PC-3 (cell line): ENCODE results near the gene SLC26A11. TPM values are rescaled to one million over a fixed set of nuclear protein-coding genes. Genes with fewer than 3 reads are reported as not detected.

Experiments used
- ATAC-seq: fragments of 200-7000 bp; cut with Tn5 transposase; 2 replicates; pipeline ENCODE4 v1.9.1; 2020; ENCODE audit warnings: mild to moderate bottlenecking, moderate library complexity
- BruUV-seq: library from RNA; stranded (reverse); fragments of 400-500 nt; replicated peaks from 2 replicates; lab custom pipeline; 2021; lab: Mats Ljungman, UMichigan
- CTCF ChIA-PET: fragments of 300-600 bp; sonication (Branson Sonifier 250); formaldehyde crosslinking; loops from one replicate; lab custom pipeline; 2022; ENCODE audit warnings: antibody characterized with exemption; lab: Charles Lee
- POLR2A ChIA-PET: fragments of 300-600 bp; sonication (Branson Sonifier 250); formaldehyde crosslinking; loops from one replicate; lab custom pipeline; 2022; ENCODE audit warnings: antibody characterized with exemption; ENCODE audit not compliant: unreplicated experiment; lab: Charles Lee
- DNase-seq: peaks from one replicate; pipeline ENCODE4 v3.0.0-alpha.2; 2015
- H2AFZ ChIP-seq: fragments of 300-600 bp; sonication (generic); 2 replicates; pipeline ENCODE4 v1.6.0; 2016; ENCODE audit warnings: antibody characterized with exemption, low read length
- H3F3A ChIP-seq: fragments of 300-600 bp; sonication (generic); one replicate; pipeline ENCODE4 v1.6.0; 2017; ENCODE audit warnings: antibody characterized with exemption, low read length, control low read depth, mild to moderate bottlenecking; ENCODE audit not compliant: unreplicated experiment
- H3K27ac ChIP-seq: fragments of 300-600 bp; sonication (generic); 2 replicates; pipeline ENCODE4 v1.5.1; 2016; ENCODE audit warnings: mild to moderate bottlenecking, low read length
- H3K27me3 ChIP-seq: fragments of 300-600 bp; sonication (generic); 2 replicates; pipeline ENCODE4 v1.6.1; 2016; ENCODE audit warnings: low read length, mixed read lengths
- H3K36me3 ChIP-seq: fragments of 300-600 bp; sonication (generic); 2 replicates; pipeline ENCODE4 v1.6.1; 2016; ENCODE audit warnings: low read depth, mixed run types, low read length, mixed read lengths
- H3K4me1 ChIP-seq: fragments of 300-600 bp; sonication (generic); 2 replicates; pipeline ENCODE4 v1.5.1; 2016; ENCODE audit warnings: low read length; ENCODE audit not compliant: insufficient read depth
- H3K4me2 ChIP-seq: fragments of 300-600 bp; sonication (generic); 2 replicates; pipeline ENCODE4 v1.6.0; 2016; ENCODE audit warnings: low read length
- H3K4me3 ChIP-seq: fragments of 300-600 bp; sonication (generic); 2 replicates; pipeline ENCODE4 v1.5.1; 2016; ENCODE audit warnings: mild to moderate bottlenecking, low read length, mixed read lengths
- H3K79me2 ChIP-seq: fragments of 300-600 bp; sonication (generic); 2 replicates; pipeline ENCODE4 v1.6.1; 2017; ENCODE audit warnings: low read length, mixed read lengths
- H3K9ac ChIP-seq: fragments of 300-600 bp; sonication (generic); 2 replicates; pipeline ENCODE4 v1.6.0; 2016; ENCODE audit warnings: mild to moderate bottlenecking, low read length
- H3K9me2 ChIP-seq: fragments of 300-600 bp; sonication (generic); replicated peaks from 2 replicates; pipeline ENCODE4 v1.6.1; 2016; ENCODE audit warnings: mixed run types, low read length, mixed read lengths
- H3K9me3 ChIP-seq: fragments of 300-600 bp; sonication (generic); 2 replicates; pipeline ENCODE4 v1.6.1; 2016; ENCODE audit warnings: low read length, mixed read lengths
- H4K20me1 ChIP-seq: fragments of 300-600 bp; sonication (generic); 2 replicates; pipeline ENCODE4 v1.6.1; 2016; ENCODE audit warnings: low read length, mixed read lengths
- EZH2 ChIP-seq: fragments of 300-600 bp; sonication (generic); IDR thresholded peaks from one replicate; pipeline ENCODE4 v1.6.1; 2017; ENCODE audit warnings: antibody characterized with exemption, mild to moderate bottlenecking, low read length; ENCODE audit not compliant: unreplicated experiment
- EZH2phosphoT487 ChIP-seq: fragments of 300-600 bp; sonication (generic); IDR thresholded peaks from 2 replicates; pipeline ENCODE4 v1.6.1; 2018; ENCODE audit warnings: mild to moderate bottlenecking, antibody characterized with exemption, low read length, borderline replicate concordance
- intact Hi-C: fragments of 100-400 bp; cut with micrococcal nuclease; formaldehyde crosslinking; loops from 2 replicates; pipeline ENCODE4 v1.9.0; 2023
- total RNA-seq: library from RNA; depleted of rRNA; stranded (reverse); fragments of >200 nt; gene quantifications from 2 replicates; pipeline ENCODE4 v1.2.3, GENCODE V29; 2014
- TF ChIP-seq, protein P1 (sequence below): fragments of 300-600 bp; sonication (generic); conservative IDR thresholded peaks from 2 replicates; pipeline ENCODE4 v1.5.1; 2017; ENCODE audit warnings: antibody characterized with exemption, low read depth, mild to moderate bottlenecking, low read length

SLC26A11 gene
- total RNA-seq, 1 experiment from 2014 or later: 18.4 TPM

DNA sequence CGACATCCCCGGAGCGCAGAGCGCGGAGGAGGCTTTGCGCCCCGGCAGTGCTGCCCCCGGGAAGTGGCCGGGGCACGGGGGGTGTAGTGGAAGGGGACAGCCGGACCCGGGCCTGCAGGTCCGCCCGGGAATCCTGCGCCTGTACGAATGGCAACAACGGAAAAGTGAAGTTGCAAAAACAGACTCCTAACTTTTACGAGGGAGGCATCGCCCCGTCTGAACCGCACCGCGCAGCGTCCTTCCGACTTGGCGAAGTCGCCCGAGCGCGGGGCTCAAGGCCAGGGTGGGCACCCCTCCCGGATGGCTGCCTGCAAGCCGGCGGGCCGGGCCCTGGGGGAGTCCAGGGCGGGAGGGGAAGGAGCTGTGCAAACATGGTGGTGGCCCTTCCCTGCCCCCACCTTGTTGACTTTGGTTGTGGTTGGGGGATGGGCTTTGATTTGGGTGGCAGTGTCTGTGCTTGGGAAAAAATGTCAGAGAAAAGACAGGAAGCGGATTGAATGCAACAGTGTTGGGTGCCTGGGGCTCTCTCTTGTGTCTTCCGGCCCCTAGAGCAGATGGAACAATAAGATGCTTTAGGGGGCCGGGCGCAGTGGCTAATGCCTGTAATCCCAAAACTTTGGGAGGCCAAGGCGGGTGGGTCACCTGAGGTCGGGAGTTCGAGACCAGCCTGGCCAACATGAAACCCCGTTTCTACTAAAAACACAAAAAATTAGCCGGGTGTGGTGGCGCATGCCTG is 41.1 kb downstream of the SLC26A11 start:
- peaks cover 25% of the 10 kb centered on the region for H3K4me1 ChIP-seq
- H3K27ac ChIP-seq: peak overlapping the region; percentile 96
- H3K27me3 ChIP-seq: no peaks in the 10 kb centered on the region
- no peaks in the 10 kb centered on the region for H3K9me2 ChIP-seq
- H3K36me3 ChIP-seq: peaks cover 7% of the 10 kb centered on the region; the same call in 1 of the 2 replicates
- no peaks in the 10 kb centered on the region for H4K20me1 ChIP-seq
- H3K9me3 ChIP-seq: no peaks in the 10 kb centered on the region
- peak overlapping the region; percentile 89 for H3K4me3 ChIP-seq
- peak overlapping the region; percentile 100 for H3K4me2 ChIP-seq
- BruUV-seq: TSS peak; percentile 52
- ChIA-PET POLR2A (no interaction called here), CTCF (interaction anchor here (0.6 kb wide), 1 partner anchor 160 kb away, joined by 3 read pairs; the partner anchor contains the start of gene GAA)
- peak; percentile 42 for ATAC-seq
- peak overlapping the region; percentile 100 for H3K9ac ChIP-seq
- peak; percentile 81 for DNase-seq
- peak overlapping the region; percentile 79 for H2AFZ ChIP-seq
- TF ChIP-seq, protein P1, sequence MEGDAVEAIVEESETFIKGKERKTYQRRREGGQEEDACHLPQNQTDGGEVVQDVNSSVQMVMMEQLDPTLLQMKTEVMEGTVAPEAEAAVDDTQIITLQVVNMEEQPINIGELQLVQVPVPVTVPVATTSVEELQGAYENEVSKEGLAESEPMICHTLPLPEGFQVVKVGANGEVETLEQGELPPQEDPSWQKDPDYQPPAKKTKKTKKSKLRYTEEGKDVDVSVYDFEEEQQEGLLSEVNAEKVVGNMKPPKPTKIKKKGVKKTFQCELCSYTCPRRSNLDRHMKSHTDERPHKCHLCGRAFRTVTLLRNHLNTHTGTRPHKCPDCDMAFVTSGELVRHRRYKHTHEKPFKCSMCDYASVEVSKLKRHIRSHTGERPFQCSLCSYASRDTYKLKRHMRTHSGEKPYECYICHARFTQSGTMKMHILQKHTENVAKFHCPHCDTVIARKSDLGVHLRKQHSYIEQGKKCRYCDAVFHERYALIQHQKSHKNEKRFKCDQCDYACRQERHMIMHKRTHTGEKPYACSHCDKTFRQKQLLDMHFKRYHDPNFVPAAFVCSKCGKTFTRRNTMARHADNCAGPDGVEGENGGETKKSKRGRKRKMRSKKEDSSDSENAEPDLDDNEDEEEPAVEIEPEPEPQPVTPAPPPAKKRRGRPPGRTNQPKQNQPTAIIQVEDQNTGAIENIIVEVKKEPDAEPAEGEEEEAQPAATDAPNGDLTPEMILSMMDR: no peak
- TF ChIP-seq EZH2 (no peak), EZH2phosphoT487 (no peak)
- intact Hi-C loops: no loop called here
- H3F3A ChIP-seq: peaks cover 4% of the 10 kb centered on the region
- H3K79me2 ChIP-seq: peaks cover 26% of the 10 kb centered on the region

DNA sequence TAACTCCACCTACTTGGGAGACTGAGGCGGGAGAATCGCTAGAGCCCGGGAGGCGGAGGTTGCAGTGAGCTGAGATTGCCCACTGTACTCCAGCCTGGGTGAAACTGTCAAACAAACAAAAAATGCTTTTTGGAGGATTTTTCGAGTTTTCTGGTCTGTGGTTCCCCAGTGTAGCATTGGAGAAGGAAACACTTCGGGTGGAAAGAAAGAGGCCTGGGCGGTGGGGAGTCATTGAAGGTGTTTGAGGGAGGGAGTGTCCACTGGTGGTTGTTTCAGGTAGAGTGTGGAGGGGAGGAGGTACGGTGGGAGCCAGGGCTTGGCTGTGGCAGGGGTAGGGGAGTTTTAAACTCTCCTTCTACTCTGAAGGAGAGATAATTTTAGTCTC is 41.7 kb downstream of the SLC26A11 start:
- peaks cover 25% of the 10 kb centered on the region for H3K4me1 ChIP-seq
- no peaks in the 10 kb centered on the region for H3K9me2 ChIP-seq
- no TSS peak for BruUV-seq
- H3K36me3 ChIP-seq: peaks cover 7% of the 10 kb centered on the region; the same call in 1 of the 2 replicates
- H3K4me3 ChIP-seq: peak overlapping the region; percentile 89
- ATAC-seq (no peak), DNase-seq (no peak)
- H3K9me3 ChIP-seq: no peaks in the 10 kb centered on the region
- intact Hi-C loops: no loop called here
- ChIA-PET CTCF (no interaction called here), POLR2A (no interaction called here)
- no peaks in the 10 kb centered on the region for H3K27me3 ChIP-seq
- H2AFZ ChIP-seq: peak overlapping the region; percentile 79; the same call in 1 of the 2 replicates
- H4K20me1 ChIP-seq: no peaks in the 10 kb centered on the region
- no peak for TF ChIP-seq EZH2phosphoT487
- TF ChIP-seq, protein P1: no peak
- TF ChIP-seq EZH2: no peak
- H3K9ac ChIP-seq: peak overlapping the region; percentile 100
- peak overlapping the region; percentile 100 for H3K4me2 ChIP-seq
- peaks cover 26% of the 10 kb centered on the region for H3K79me2 ChIP-seq
- H3F3A ChIP-seq: peaks cover 4% of the 10 kb centered on the region
- H3K27ac ChIP-seq: peak overlapping the region; percentile 96

DNA sequence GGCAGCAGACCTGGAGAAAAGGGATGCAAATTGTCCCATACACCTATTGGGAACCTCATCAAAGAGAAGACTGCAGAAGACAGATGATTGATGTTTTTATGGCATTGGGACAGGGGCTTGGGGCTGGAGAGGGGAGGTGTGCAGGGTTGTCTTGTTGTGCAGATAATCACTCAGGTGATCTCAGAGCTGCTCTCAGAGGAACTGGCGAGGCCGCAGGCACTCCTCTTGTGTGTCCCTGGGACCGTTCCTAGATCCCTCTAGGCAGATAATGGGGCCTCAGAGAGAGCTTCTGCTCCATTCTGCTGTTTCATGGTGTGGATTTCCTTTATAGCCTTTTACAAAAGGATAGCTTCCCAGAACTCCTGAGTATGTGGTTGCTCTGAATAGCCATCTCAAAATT is 42.1 kb downstream of the SLC26A11 start:
- no peak overlapping the region; the same call in 1 of the 2 replicates for H3K9ac ChIP-seq
- H3K9me2 ChIP-seq: no peaks in the 10 kb centered on the region
- POLR2A ChIA-PET: no interaction called here
- H2AFZ ChIP-seq: no peak overlapping the region
- TF ChIP-seq EZH2 (no peak), EZH2phosphoT487 (no peak)
- TF ChIP-seq, protein P1: no peak
- H3K27me3 ChIP-seq: no peaks in the 10 kb centered on the region
- intact Hi-C loops: no loop called here
- DNase-seq: no peak
- ATAC-seq: no peak
- peaks cover 26% of the 10 kb centered on the region for H3K79me2 ChIP-seq
- BruUV-seq: no TSS peak
- H3K9me3 ChIP-seq: no peaks in the 10 kb centered on the region
- peaks cover 25% of the 10 kb centered on the region for H3K4me1 ChIP-seq
- CTCF ChIA-PET: no interaction called here
- H3K4me2 ChIP-seq: peak overlapping the region; percentile 100
- peak overlapping the region; percentile 89; the same call in 1 of the 2 replicates for H3K4me3 ChIP-seq
- H4K20me1 ChIP-seq: no peaks in the 10 kb centered on the region
- peaks cover 8% of the 10 kb centered on the region for H3K36me3 ChIP-seq
- peaks cover 4% of the 10 kb centered on the region for H3F3A ChIP-seq
- peak overlapping the region; percentile 96; the same call in 1 of the 2 replicates for H3K27ac ChIP-seq
